IPS-NIHi7 (cell line): ENCODE data around the gene MKI67.
"Not testable (repeated sequence)": the region's sequence is repeated elsewhere in the genome, so short reads cannot be mapped to it uniquely, and the experiment has no call there.

Source experiments
- DNase-seq: peaks from one replicate; pipeline ENCODE4 v3.0.0; 2012; ENCODE audit warnings: mixed read lengths; ENCODE audit errors: extremely low spot score

The MKI67 gene

DNA sequence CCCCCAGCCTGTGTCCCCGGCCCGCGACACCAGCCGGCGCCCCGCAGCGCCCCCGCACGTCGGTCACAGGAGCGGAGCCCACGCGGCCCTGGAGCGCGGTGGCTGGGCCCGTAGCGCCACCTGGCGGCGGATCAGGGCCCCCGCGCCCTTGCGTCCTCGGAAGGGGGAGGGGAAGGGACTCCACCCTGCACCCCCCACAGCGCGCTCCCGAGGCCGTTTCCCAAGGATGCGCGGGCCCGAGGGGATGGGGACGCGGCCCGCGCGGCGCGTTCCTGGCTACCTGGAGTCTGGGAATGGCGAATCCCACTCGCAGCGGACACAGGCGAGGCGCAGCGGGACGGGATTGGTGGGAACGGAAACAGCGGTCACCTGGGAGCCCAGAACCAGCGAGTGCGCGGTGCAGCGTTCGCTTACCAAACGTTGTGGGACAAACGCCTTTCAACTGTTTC, 23.8 kb upstream of the MKI67 start:
- DNase-seq: peak; percentile 89

DNA sequence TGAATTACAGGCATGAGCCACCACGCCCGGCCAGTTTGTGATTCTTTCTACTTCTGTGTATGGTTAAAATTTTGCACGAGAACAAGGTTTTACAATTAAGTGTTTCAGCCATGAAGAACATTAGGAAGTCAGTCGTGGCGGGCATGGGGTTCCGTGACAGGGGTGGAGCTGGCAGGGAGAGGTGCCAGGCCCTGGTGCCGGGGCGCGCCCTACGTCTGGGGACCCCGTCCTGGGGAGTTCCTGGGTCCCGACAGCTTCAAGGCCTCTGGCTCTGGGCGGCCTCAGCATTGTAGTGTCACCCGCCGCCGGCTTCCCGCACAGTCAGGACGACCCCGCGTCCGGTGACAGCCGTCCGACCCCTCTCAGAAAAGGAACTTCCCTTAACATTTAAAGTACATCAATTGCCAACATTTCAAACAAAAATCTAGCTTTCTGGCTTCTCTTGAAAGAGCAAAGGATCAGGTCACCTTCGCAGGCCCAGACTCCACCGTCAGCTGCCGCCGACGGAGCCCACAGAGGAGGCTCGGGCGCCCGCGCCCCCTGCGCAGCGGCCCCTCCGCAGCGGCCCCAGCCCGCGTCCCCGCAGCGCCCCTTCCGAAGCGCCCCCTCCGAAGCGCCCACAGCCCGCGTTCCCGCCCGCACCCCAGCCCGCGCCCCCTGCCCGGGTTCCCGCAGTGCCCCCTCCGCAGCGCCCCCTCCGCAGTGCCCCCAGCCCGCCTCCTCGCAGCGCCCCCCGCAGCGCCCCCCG, 23.2 kb upstream of the MKI67 start:
- DNase-seq: no peak

DNA sequence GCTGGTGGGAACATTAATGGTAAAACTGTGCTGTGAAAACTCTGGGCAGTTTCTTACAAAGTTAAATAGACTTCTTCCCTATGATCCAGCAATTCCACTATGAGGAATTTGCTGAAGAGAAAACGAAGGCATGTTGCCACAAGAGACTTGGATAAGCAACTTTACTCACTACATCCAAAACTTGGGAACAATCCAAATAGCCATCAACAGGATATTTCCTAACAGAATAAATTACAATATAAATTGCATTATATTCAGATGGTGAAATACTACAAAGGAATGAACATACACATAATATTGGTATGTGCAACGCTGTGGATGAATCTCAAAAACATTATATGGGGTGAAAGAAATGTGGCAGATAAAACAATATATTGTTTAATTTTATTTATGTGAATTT, 21.4 kb upstream of the MKI67 start:
- no peak for DNase-seq

DNA sequence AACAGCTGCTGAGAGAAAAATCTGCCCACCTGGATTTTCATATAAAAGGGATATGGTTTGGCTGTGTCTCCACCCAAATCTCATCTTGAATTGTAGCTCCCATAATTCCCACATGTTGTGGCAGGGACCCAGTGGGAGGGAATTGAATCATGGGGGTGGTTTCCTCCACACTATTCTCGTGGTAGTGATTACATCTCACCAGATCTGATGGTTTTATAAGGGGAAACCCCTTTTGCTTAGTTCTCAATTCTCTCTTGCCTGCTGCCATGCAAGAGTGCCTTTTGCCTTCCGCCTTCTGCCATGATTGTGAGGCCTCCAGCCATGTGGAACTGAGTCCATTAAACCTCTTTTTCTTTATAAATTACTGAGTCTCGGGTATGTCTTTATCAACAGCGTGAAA, 20.8 kb upstream of the MKI67 start:
- no peak for DNase-seq

DNA sequence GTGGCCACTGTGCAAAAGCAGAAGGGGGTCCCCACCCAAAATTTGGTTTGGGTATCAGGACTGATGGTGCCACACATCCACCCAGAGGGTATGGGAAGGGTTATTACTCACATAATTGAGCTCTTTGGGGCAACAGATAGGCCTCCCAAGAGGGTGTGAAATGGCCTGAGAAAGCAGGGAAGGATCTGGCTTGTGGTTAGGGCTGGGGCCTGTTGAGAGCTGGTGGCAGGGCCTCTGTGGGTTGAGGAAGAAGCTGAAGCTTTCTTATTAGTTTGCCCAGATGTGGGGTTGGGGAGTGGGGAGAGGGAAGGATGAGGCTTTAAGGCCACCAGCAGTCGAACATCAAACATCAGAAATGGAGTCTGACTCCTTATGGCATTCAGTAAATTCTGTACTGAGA, 18.3 kb upstream of the MKI67 start:
- no peak for DNase-seq

DNA sequence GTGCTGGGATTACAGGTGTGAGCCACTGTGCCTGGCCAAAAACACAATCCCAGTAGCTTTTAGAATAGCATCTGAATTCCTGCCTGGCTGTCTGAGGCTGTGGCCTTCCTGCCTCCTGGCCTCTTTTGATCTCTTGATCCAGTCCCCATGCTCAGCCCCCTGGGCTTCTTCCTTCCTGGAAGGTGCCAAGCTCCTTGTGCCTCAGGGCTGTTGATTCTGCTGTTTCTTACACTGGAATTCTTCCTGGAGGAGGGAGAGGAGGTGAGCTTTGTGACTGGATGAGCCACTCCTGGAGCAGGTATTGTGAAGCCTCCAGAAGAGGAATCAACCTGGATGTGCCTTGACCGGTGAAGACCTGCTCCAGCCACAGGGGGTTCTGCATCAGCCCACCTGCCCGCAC, 17.3 kb upstream of the MKI67 start:
- no peak for DNase-seq

DNA sequence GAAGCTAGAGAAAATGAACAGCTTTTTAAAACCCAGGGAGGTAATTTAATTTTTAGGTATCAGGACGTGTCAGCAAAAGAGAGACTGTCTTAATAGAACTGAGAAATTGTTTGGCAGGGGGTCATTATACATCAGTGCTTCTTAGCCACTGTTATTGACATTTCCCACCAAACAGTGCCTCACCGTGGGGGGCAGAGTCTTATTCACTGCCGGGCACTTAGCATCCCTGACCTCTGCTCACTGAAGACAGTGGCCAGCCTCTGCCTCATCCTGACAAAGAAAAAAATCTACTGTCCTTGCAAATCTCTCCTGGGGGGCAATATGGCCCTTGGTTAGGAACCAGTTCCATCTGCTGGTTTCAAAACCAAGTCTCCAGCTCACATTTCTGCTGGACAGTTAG, 14.2 kb upstream of the MKI67 start:
- no peak for DNase-seq

DNA sequence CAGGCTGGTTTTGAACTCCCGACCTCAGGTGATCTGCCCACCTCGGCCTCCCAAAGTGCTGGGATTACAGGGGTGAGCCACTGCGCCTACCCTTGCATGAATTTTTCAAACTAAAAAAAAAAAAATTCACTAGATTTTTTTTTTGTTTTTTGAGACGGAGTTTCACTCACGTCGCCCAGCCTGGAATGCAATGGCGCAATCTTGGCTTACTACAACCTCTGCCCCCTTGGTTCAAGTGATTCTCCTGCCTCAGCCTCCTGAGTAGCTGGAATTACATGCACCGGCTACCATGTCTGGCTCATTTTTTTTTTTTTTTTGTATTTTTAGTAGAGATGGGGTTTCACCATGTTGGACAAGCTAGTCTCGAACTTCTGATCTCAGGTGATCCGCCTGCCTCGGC, 12.2 kb upstream of the MKI67 start:
- DNase-seq: not testable (repeated sequence)

DNA sequence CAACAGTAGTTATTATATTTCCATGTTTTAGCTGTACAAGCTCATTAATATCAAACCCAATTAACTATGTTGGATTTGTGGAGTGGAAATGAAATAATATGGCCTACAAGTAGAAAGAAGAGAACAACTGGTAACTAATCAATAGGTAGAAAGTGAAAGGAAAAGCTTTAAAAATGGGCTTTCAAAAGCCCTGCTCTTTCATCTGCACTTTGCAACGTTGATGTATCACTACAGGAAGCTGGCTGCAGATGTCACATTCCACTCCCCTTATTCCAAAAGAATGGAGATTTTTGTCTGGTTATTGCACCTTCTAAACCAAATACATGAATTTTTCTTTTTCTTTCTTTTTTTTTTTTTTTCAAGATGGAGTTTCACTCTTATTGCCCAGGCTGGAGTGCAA, 11.7 kb upstream of the MKI67 start:
- DNase-seq: no peak

DNA sequence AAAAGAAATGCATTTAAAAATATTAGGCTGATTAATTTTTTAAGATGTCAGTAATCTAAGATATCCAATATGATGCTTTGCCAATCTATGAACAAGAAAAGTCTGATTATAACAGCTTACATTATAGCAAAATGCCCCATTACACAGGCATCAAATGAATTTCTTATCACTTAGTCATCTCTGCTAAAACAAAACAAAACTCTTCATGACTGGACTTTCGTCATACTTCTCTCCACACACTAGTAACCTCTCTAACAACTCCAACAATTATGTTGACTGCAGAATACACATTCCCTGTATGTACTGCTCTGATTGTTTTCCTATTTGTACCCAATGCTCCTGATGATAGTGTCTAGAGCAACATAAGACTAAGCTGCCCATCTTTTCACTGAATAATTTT, 3.8 kb upstream of the MKI67 start:
- DNase-seq: no peak

DNA sequence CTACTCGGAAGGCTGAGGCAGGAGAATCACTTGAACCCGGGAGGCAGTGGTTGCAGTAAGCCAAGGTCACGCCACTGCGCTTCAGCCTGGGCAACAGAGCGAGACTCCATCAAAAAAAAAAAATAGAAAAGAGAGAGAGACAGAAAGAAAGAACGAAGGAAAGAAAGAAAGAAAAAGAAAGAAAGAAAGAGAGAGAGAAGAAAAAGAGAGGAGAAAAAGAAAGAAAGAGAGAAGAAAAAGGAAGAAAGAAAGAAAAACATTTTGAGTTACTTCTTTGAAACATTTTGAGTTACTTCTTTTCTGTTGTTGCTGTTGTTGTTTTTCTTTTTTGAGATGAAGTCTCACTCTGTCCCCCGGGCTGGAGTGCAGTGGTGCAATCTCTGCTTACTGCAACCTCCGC, 2.4 kb upstream of the MKI67 start:
- DNase-seq: no peak

DNA sequence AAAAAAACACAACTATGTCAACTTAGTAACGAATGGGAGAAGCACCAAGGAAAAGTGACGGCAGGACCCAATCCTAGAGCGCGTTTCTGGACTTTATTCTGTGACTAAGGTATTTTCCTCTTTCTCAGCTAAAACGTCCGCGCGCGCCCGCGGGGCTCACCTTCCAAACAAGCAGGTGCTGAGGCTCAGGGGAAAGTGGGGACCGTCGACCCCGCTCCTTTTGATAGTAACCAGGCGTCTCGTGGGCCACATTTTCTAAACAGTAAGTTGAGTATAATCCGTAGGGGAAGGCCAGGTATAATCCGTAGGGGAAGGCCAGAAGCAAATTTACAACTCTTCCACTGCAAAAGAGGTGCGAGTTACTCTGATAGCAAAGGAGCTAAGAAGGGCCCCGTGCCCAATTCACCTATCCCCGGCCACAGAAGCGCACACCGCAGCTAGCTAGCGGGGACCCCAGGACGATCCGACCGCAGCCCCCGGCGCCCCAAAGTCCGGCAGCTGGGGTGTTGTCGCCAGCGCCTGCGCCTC, 743 bp downstream of the MKI67 start:
- DNase-seq: no peak

DNA sequence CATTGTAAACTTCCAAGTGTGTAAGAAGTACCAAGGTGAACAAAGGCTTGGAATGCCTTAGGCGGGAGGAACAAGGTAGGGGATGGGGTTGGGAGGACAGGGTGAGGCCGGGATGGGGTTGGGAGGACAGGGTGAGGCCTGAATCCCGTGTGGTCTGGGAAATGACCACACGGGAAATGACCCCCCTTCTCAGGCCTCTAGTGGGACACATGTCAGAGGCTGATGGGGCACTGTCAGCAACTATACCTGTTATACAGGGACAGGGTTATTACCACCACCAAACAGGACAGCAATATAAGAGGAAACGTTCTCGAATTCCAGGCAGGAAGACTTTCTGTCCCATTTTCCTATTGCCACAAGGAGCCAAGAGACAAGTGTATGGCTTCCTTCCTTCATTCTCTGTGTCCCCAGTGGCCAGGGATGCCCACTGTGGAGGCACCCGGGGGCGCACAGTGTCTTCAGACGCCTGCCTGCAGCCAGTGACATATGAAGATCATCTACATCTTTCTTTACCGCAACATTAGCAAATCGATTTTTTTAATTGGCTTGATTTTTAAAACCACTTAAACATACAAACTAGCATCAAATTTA, 1.3 kb downstream of the MKI67 start:
- DNase-seq: no peak

DNA sequence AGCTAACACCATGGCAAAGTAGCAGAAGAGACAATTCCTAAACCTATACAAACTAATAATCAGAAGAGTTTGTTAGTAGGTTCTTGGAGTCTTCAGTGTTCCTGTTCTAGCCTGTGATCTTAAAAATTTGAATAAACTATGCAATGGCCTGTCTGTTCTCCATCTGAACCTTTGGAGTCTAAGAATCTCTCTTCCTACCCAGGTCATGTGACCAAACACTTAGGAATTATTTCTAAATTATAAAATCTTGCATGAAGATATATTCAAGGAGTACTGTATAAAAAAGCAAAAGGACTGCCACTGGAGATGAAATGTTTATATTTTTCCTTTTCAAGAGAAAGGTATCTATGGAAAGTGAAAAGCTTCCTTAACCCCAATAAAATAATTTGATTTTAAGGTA, 2.4 kb downstream of the MKI67 start:
- no peak for DNase-seq

DNA sequence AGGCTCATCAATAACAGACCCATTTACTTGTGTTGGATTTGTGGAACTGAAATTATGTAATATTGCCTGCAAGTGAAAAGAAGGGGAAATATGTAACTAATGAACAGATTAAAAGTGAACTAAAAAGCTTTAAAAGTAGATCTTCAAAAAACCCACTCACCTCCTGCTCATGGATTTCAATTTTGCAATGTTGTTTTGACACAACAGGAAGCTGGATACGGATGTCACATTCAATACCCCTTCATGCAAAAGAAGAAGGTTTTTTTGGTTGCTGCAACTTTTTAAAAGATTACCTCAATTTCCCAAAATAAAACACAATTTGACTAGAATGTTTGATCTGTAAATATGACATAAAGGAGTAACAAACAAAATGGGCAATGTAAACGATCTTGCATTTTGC, 3.3 kb downstream of the MKI67 start:
- no peak for DNase-seq

DNA sequence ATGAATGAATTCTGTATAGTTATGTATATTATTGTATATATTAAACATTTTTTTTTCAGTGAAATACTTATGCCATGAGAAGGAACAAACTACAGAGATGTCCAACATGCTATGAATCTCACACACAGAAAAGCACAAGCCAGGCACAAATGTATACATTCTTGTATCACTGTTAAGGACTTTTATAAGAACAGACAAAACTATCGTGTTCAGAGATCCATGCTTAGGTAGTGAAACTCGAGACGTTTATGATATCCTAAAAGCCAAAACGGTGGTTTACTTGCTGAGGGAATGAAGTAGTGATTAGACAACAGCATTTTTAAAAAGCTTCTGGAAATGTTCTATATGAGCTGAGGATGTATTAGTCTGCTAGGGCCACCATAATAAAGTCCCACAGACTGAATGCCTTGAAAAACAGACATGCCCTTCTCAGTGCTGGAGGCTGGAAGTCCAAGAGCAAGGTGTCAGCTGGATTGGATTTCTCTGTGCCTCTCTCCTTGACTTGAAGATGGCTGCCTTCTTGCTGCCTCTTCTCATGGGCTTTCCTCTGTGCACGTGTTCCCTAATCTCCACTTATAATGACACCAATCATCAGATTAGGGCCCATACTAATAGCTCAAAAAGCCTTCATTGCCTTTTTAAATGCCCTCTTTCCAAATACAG, 4.3 kb downstream of the MKI67 start:
- DNase-seq: no peak

DNA sequence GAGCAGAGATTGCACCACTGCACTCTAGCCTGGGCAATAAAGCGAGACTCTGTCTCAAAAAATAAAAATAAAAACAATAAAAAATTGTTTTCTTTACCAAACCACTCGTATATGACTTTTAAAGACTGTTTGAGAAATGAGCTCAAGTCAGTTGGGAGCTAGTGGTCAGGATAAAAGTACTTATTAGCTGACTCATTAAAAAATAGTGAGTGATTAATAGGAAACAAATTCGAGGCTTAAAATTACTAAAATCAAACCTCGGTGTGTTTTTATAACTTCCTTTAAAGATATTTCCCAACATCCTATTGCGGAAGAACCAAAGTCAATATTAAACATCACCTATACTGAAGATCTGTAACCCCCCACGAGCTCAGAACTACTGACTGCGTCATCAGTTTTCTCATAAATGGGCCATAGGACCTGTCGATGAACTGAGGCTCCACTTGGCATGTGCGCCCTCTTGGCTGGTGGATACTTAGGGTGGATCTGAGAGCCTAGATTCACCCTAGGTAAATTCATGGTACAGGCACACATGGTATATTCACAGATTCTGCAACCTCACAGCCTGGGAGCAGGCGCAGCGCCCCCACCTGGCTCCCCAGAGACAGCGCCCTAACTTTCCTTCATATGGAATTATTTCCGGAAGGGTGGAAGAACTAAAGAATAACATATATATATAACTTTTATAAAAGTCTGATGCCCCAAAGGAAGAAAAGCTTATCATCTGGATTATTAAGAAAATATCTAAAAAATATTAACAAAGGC, 9.2 kb downstream of the MKI67 start:
- DNase-seq: no peak

DNA sequence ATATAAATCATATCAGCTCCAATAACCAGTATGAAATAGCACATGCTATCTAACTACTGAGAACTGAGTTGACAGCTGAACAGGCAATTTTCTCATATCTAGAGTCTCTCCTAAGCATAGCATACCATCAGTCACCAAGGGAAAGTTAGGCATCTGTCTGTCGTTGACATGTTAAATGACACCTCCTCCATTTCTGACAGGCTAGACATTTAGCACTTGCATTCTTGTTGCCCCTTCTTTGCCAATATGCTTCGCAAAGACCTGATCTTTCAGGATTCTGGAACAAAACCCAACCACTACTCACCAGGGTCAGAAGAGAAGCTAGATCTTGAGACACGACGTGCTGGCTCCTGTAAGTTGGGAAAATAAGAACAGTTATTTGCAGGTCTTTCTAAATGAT, 10.0 kb downstream of the MKI67 start:
- DNase-seq: no peak

DNA sequence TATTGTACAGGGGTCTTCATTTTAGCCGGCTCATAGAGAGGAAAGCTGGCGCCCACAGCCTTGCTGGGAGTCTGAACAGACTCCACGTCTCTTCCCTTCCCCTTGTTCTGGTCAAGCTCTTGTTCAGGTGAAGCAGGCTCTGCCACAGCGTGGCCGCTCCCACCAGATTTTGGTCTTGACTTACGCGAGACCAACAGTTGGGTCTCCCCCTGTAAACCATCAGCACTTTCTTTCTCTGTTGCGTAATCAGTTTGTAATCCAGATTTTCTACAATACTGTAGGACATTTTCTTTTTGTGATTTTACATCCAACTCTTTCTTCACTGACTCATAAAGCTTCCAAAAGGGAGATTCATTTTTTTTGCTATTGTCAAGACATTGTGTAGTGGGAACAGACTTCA, 10.9 kb downstream of the MKI67 start:
- DNase-seq: no peak

DNA sequence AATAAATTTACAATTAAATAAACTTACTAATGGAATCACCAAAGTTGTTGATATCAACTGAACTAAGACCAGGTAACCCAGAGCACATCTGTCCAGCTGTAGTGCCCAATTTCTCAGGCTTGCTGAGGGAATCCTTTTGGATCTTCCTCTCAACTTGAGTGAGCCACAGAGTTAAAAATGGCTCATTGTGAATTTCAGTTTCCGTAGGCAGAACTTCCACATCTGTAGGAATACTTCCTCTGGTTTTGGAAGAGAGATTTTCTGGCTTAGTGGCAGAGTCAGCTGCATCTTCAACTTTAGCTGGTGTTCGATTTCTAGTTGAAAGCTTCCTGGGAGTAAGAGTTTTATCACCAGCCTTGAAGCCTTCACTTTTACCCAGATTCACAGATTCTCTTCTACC, 11.3 kb downstream of the MKI67 start:
- DNase-seq: no peak

DNA sequence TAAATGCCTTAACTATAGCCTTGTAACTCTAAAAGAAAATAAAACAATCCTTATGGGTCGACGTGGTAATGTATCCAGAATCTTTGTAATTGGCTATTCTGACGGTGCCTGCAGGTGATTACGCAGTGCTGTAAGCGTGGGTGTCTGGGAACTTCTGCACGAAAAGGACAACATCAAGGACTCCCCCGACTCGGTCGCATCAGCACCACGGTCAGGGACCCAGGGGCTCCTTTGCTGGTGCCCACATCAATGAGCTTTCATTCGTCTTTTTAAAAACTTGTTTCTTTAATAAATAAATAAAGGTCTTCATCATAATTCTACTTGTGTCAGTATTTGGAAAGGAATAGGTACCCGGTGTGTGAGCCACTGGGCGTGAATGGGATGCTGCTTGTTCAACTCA, 13.2 kb downstream of the MKI67 start:
- no peak for DNase-seq

DNA sequence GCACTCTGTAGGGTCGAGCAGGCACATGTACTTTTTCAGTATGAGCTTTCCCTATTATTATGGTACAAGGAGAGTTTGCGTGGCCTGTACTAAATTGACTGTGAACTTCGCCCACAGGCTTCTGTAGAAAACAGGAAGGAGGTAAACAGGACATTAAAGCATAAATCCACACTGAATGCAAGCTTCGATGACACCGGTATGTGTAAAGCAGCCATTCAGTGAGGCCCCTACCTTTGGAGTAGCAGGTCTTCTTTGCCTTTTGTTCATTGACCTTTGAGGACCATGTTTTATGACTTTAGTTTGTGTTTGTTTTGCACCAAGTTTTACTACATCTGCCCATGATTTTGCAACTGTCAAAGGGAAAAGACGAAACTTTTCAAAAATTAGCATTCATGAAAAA, 14.5 kb downstream of the MKI67 start:
- DNase-seq: no peak
